HG03469 (cell line): ENCODE data around the gene PPP1R8.
"Not testable (repeated sequence)": the region's sequence is repeated elsewhere in the genome, so short reads cannot be mapped to it uniquely, and the experiment has no call there.

ENCODE experiments used
- ATAC-seq: cut with Tn5 transposase; IDR thresholded peaks from one replicate; pipeline ENCODE4 v1.9.1; 2021; ENCODE audit warnings: mild to moderate bottlenecking, moderate library complexity, moderate number of reproducible peaks; ENCODE audit not compliant: unreplicated experiment

Gene PPP1R8

DNA sequence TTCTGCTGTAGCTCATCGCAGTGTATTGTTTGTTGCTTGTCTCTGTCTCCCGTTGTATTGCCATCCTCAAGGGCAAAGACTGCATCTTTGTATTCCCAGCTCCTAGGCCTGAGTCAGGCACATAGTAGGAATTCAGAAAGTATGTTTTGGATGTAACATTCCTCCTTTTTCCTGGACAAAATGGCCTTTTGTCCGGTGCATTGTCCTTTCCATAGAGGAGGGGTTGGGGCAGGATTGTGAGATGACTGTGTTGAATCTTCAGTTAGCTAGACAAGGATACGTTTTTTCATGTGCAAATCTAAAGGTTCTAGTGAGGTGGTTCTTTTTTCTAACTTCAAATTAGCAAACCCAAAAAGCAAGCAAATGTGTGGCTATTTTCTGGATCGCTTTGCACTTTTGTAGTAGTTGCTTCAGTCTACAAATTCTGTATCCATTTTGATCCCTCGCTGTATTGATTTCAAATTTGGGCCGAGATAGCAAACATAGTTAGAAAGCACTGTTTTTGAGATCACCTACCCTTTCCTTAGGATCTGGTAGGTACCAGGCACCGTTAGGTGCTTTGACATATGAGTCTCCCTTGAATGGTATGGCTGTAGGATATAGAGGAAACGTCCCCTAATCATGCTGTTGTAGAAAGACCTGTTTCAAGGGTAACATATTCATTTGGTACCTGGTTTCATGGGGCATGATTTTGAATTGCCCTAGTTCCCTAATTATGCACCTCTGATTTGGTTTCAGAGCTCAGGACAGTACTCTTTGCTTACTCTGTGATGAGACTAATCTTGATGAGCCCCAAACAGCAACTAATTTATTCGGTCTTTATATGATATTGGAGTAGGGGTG lies 1.2 kb downstream of the PPP1R8 start:
- no peak for ATAC-seq

DNA sequence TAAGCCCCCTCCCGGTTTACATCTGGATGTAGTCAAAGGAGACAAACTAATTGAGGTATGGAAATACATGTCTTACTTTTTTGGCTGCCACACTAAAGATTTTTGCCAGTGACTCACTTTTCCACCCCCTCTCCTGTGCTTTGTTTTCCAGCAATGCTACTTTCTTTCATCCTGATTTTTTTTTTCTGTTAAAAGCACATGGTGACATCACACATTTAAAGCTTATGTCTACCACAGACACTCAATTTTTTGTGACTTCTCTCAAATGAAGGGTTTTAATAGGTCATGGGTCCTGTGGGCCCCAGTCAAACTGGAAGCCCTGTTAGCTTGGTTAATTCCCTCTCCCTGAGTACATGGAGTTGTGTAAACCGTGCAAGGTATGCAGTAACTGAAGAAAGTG lies 2.2 kb downstream of the PPP1R8 start:
- ATAC-seq = no peak

DNA sequence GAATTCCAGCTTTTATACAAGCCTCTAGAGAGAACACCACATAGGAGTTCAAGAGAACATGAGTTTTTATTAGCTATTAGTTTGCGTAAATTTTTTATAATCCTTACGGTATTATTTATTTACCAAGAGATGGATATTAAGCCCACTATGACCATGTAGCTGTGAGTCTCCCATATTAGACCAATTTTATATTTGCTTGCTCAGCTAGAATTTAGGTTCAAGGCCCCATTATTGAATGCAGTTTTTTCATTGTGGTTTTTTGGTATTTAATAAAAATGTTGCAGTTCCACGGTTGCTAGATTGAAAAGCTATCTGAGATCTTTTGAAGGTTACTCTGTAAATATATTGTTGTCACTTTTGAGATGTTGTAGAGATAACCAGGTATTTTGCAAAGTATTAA lies 2.9 kb downstream of the PPP1R8 start:
- ATAC-seq = no peak

DNA sequence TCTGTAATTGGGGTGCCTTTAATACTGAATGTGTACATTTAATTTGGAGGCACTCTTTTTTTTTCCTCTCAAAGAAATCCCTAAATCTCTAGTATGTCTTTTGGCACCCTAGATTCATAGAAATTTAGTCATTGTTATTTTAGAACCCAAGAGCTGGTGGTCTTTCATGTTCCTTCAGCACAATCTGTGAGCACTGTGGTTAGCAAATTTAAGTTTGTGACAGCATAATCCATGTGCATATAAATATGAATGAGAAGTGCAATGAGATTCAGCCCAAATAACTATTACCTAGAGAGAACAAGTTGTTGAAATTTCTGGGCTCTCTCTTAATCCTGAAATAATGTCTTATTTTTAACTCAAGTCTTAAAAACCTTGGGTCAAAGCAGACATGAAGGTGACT lies 4.5 kb downstream of the PPP1R8 start:
- ATAC-seq = no peak

GRCh38 chr1:27835501-27835900 lies 4.9 kb downstream of the PPP1R8 start:
- ATAC-seq = no peak

GRCh38 chr1:27849951-27850350 lies 19.4 kb downstream of the PPP1R8 start:
- no peak for ATAC-seq

DNA sequence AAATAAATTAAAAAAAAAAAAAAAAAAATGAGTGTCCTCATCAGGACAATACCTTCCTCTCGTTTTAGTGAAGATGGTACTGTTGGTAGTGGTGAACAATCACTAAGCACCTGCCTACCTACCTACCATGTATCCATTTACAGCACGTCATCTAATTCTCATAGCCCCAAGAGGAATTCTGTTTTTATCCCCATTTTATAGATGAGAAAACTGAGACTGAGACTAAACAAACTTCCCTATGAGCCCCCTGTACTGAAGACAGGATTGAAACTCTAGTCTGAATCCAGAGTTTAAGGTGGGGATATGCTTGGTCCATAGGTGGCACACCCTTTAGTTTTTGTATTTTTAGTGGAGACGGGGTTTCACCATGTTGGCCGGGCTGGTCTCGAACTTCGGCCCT lies 24.5 kb downstream of the PPP1R8 start:
- ATAC-seq = no peak

DNA sequence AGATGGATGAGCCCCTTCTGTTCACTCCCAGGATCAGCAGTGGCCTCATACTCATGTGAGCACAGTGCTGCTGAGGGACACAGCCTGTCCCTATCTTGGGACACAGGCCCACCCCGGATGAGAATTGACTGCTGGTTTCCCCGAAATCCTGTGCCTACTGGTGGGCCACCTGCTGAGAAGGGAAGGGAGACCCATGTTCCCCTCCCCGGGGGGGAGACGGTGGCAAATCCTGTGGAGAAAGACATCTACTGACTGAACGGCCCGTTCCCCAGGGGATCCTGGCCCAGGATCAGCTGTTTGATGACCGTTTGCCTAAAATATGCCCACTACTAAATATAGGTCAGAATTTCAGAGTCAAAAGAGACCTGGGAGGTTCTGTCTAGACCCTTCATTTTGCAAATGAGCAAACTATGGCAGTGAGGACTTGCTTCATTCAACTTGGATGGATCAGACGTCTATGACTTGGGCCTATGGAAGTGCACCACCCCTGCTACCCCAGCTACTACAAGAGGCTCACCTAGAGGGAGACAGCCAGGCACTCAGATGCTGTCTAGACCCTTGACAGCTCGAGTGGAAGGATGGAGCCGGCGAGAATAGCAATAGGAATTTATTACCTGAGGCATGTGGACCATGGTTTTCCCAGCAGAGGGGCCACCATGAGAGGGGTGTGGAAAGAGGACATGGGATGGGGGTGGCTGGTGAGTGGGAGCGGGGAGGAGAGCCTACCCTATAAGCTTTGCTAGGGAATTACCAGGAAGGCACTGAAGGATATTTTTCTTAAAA lies 26.2 kb downstream of the PPP1R8 start:
- no peak for ATAC-seq

GRCh38 chr1:27857552-27857951 lies 27.0 kb downstream of the PPP1R8 start:
- not testable (repeated sequence) for ATAC-seq

DNA sequence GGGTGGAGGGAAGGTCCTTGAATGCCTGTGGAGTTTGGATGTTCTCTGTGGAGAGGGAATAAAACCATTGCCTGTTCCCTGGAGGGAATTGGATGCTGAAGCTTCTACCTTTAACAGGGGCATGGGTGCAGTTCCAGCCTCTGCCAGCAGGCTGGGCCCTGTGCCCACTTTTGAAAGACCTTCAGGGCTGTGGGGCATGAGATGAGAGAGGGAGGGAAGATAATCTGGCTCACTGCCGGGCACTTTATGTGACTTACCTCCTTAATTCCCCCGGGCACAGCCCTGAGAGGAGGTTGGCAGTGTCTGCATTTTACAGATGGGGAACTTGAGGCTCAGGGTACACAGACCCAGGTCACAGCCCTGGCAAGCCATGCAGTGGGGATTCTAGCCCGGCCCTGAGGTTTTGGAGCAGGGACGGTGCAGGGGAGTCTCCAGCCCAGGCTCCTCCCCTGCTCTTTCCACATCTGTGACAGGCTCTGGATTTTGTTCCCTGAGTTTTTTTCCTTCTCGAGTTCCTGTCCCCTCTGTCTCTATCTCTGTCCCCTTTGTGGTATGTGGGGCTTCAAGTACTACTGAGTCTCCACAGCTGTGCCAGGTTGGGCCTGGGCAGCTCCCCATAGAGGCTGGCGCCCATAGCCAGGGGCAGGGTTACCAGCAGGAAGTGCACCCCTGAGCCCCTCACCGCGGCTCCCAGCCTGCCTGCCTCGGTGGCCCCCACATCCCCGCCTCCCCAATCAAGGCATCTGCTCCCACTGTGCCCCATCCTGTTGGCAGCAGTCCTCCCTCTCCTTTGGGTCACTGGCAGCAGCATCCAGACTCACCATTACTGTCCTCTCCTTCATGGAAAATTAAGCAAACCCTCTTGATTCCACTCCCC lies 27.7 kb downstream of the PPP1R8 start:
- peak; percentile 54 for ATAC-seq

DNA sequence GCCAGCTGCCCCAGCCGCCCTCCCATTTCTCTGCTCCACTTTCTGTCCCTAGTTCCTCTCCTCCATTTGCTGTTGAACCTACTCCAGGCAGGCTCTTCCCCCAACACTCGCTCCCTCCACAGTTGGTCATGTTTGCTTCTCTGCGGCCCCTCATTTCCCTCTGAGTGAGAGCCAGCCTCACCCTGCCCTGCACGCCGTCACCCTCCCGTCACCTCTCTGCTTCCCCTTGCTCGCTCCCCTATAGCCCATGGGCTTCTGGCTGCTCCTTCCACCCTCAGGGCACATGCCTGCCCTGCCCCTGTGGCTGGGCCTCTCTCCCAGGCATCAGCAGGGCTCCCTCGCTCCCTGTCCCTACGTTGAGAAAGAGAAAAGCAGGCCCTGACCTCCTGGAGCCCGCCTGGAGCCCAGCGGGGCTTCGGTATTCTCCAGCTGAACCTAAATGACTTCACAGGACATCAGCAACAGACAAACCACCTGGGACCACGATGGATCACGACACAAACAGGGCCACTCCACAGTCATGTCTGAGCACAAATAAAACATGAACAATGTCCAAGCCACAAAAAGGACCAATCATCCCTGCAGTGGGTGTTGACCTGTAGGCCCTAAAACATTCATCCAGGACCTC lies 28.5 kb downstream of the PPP1R8 start:
- ATAC-seq = no peak

- no peak for ATAC-seq
These were observed 30.9 kb downstream of the PPP1R8 start for GRCh38 chr1:27861436-27861835.

- no peak for ATAC-seq
These were observed 31.4 kb downstream of the PPP1R8 start for GRCh38 chr1:27862004-27862403.

DNA sequence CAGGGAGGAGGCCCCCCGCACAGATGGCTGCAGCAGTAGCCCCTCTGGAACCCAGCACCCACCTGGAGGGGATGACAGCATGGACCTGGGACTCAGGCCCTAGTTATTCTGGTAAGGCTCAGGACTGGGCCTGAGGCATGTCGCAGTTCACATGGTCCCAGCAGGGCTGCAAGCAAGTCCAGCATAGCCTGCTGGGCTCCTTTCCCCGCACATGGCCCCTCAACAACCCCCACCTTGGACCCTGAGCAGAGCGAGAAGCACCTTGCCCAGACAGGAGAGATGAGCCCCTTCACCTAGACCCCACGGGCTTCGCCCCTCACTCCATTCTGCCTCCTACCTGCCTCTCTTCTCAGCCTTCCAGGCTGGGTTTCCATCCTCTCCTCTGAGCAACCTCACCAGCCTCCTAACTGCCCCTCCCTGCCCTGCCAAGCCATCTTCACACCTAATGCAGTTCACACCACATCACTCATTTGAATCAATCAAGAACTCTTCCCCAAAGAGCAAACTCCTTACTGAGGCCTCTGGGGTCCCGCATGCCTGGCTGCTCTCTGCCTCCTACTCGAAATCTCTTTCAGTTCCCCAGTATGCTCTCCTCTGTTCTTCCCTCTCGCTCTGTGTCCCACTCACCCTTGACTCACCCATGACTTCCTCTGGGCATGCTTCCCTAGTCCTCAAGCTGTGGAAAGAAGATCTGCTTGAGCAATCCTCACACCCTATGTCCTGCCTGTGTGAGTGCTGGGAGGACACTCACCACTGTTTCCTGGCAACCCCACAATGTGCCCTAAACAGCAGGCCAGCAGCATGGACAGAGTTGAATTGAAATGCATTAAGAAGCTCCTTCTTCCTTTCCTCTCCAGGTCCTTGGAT lies 32.3 kb downstream of the PPP1R8 start:
- ATAC-seq = no peak

DNA sequence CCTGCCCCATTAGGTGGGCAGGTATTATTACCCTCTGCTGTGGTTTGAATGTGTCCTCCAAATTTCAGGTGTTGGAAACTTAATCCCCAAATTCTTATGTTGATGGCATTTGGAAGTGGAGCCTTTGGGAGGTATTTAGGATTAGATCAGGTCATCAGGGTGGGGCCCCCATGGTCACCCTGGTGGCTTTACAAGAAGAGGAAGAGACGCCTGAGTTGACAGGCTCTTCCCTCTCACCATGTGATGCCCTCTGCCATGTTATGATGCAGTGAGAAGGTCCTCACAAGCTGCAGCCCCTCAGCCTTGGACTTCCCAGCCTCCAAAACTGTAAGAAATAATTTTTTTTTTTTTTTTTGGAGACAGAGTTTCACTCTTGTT lies 32.9 kb downstream of the PPP1R8 start:
- no peak for ATAC-seq

- no peak for ATAC-seq
These were observed 33.8 kb downstream of the PPP1R8 start for GRCh38 chr1:27864264-27864895.

DNA sequence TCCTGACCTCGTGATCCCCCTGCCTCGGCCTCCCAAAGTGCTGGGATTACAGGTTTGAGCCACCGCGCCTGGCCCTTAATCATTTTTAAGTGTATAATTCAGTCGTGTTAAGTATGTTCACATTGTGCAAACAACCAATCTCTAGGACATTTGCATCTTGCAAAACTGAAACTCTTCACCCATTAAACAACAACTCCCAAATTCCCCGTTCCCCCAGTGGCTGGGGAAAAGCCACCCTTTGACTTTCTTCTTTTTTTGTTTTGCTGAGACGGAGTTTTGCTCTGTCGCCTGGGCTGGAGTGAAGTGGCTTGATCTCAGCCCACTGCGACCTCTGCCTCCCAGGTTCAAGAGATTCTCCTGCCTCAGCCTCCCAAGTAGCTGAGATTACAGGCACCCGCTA lies 35.2 kb downstream of the PPP1R8 start:
- ATAC-seq = no peak

- ATAC-seq = no peak
These were observed 38.0 kb downstream of the PPP1R8 start for GRCh38 chr1:27868556-27868931.

- no peak for ATAC-seq
These were observed 38.5 kb downstream of the PPP1R8 start for GRCh38 chr1:27868932-27869718.
